ENCODE data around the gene KRTAP3-1.
"Not testable (repeated sequence)": the region's sequence is repeated elsewhere in the genome, so short reads cannot be mapped to it uniquely, and the experiment has no call there.

The KRTAP3-1 gene

DNA sequence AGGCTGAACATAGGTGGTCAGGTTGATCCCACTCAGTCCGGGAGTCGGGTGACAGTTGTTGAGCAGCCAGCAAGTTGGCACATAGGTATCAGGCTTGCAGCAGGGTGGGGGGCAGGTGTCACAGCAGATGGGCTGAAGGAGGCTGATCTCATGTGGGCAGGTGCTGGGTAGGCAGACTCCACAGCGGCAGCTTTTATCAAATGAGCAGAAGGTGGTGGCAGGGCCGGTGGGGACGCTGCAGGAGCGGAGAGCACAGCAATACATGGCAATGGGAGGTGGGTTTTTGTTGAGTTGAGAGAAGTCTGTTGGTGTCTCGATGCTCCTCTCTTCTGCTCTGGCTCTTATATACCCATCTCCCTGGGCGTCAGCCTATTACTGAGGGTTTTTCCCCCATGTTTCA lies at the start of gene KRTAP3-1:
Gene KRTAP3-1 (minus strand): TSS at position 318 of the 400 bp plus-strand sequence. CDS start 54 bp downstream, at position 264.
- no peak for DNase-seq

DNA sequence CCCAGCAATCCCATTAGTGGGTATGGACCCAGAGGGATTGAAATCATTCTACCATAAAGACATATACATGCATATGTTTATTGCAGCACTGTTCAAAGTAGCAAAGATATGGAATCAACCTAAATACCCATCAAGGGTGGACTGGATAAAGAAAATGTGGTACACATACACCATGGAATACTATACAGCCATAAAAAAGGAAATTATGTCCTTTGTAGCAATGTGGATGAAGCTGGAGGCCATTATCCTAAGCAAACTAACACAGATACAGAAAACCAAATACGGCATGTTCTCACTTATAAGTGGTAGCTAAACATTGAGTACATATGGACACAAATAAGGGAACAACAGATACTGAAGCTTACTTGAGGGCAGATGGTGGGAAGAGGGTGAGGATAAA lies 48.6 kb upstream of the KRTAP3-1 start:
- no peak for DNase-seq

DNA sequence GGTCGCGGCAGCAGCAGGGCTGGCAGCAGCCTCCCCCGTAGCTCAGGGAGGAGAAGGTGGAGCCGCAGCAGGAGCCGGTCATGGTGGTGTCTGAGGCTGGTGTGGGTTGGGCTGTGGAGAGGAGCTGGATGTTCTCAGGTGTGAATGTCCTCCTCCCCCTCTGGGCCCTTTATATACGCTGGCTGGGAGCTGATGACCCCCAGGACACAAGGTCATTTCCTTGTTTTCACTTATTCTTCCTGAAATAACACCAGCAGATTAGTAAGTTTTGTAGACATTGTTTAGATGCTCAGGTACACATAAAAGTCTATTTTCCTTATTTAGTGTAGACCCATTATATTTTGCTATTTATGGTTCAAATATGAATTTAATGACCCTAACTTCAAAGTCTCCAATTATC lies 46.2 kb upstream of the KRTAP3-1 start, which contains the start of gene KRTAP2-2:
Gene KRTAP2-2 (minus strand): TSS at position 101 of the 400 bp plus-strand sequence. CDS start 19 bp downstream, at position 82.
- not testable (repeated sequence) for DNase-seq

DNA sequence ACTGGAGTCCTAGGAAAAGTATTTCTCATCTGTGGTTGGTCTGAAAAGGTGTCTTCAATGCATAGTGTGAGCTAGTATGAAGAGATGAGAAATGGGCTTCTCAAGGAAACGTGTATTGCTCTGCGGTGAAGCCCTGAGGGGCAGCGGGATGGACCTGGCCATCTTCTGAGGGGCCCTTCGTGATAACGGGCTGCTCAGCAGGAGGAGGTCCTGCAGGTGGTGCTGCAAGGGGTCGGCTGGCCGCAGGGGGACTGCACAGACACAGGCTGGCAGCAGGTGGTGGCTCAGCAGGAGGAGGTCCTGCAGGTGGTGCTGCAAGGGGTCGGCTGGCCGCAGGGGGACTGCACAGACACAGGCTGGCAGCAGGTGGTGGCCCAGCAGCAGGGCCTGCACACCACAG lies 45.6 kb upstream of the KRTAP3-1 start:
- DNase-seq, result not testable (repeated sequence)

DNA sequence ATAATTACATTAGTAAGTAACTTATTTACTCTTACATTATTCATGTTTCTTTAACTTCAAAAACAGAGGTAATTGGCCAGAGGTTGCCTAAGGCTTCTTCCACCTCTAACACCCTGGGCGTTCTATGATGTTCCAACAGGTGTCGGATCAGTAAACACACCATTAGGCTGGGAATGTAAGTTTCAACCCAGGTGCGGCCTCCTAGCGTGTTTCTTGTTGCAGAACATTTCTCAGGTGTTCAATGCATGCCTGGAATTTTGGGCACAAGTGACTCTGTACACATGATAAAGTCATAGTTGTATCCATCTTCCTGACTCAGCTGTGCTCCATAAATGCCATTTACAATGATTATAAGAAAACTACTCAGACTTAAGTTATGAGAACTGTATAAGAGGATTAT lies 45.1 kb upstream of the KRTAP3-1 start:
- DNase-seq, result no peak

DNA sequence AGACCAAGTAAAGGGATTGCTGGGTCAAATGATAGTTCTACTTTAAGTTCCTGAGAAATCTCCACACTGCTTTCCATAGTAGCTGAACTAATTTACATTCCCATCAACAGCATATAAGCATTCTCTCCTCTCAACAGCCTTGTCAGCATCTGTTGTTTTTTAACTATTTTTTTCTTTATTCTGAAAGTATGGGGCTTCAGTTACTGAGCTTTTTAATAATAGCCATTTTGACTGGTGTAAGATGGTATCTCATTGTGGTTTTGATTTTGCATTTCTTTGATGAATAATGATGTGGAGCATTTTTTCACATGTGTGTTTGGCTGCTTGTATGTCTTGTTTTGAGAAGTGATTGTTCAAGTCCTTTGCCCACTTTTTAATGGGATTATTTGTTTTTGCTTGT lies 43.6 kb upstream of the KRTAP3-1 start:
- no peak for DNase-seq

DNA sequence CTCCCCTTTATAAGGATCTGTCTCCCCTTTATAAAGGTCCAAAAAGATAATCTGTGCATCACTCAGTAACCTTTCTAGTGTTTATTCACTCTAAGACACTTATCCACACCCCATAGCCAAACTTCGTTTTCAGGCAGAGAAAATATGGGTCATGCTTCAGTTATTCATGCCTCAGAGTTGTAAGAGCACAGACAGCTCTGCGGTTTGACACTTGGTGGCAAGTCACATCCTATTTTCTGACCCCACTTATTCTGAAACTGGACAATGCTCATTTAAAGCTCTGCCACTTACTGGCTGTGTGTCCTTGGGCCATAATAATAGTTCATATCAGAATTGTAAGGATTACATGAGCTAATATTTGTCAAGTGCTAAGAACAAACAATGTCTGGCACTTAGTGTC lies 40.2 kb upstream of the KRTAP3-1 start:
- no peak for DNase-seq

DNA sequence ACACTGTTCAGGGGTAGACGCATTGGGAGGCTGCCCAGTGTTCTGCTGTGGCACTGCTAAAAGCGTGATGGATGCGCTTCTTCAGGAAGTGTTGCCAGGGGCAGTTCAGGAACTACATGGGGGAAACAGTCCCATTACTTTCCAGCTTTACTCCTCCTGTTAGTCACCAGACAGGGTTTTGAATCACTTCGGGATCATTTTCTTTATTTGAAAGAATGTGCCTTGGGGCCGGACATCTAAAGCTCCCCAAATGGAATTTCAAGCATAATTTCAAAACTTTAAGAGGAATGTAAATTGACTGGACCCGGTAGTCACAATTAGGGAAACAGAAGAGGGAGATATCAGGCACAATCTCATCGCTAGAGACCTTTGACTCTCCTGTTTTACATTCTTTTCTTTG lies 39.5 kb upstream of the KRTAP3-1 start:
- no peak for DNase-seq

DNA sequence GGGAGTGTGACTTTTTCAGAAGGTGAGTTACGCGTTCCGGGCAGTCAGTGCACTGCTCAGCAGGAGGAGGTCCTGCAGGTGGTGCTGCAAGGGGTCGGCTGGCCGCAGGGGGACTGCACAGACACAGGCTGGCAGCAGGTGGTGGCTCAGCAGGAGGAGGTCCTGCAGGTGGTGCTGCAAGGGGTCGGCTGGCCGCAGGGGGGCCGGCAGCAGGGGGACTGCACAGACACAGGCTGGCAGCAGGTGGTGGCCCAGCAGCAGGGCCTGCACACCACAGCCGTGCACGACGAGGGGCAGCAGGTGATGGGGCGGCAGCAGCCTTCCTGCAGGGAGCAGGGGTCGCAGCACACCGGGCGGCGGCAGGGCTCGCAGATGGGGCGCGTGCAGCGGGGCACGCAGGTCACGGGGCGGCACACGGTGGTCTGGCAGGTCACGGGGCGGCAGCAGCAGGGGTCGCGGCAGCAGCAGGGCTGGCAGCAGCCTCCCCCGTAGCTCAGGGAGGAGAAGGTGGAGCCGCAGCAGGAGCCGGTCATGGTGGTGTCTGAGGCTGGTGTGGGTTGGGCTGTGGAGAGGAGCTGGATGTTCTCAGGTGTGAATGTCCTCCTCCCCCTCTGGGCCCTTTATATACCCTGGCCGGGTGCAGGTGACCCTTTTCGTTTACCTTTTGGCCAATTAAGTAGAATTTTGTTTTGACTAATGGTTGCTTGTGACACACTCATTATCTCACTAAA lies 38.0 kb upstream of the KRTAP3-1 start, which contains the start of gene KRTAP2-1:
Gene KRTAP2-1 (minus strand): TSS at position 582 of the 731 bp plus-strand sequence. CDS start 49 bp downstream, at position 533.
- DNase-seq, result not testable (repeated sequence)

DNA sequence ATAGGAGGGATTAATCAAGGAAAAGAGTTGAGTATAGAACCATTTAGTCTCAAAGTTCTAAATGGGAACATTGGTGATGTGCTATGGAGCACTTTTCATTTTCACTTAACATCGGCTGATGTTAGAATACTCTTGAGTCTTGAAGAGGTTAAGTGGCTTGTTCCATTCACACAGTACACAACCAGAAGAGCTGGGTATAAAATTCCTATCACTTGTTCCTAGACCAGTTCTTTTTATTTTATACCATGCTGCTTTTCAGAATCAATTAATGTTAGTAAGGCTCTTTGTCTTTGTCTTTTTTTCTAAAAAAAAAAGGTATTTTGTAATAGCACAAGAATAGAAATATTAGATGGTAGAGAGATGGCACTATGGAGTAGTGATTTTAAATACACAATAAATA lies 34.0 kb upstream of the KRTAP3-1 start:
- no peak for DNase-seq

DNA sequence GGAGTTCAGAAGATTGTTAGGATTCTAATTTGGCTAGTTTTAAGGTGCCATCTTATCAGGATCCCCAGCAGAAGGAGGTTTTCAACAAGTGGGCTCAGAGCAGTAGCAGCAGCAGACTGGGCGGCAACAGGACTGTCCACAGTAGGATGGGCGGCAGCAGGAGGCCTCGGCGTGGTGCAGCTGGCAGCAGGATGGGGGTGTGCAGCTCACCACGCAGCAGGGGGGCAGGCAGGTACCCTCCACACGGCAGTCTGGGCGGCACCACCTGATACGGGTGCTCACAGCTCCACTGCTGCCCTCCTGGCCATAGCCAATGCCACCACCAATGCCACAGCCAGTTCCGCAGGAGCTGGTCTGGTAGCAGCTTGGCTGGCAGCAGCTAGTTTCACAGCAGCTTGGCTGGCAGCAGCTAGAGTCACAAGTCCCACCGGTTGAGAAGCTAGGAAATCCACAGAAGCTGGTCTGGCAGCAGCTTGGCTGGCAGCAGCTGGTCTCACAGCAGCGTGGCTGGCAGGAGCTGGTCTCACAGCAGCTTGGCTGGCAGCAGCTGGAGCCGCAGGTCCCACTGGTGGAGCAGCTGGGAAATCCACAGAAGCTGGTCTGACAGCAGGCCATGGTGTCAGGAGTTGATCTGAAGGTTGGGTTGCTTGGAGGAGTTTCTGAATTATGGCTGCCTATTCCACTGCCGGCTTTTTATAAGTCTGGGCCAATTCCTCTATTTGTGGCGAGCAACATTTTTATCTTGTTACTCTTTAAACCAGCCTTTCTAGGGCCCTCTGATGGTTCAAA lies 32.0 kb upstream of the KRTAP3-1 start, which contains the start of gene KRTAP1-1:
Gene KRTAP1-1 (minus strand): TSS at position 668 of the 789 bp plus-strand sequence. CDS start 53 bp downstream, at position 615.
- not testable (repeated sequence) for DNase-seq

DNA sequence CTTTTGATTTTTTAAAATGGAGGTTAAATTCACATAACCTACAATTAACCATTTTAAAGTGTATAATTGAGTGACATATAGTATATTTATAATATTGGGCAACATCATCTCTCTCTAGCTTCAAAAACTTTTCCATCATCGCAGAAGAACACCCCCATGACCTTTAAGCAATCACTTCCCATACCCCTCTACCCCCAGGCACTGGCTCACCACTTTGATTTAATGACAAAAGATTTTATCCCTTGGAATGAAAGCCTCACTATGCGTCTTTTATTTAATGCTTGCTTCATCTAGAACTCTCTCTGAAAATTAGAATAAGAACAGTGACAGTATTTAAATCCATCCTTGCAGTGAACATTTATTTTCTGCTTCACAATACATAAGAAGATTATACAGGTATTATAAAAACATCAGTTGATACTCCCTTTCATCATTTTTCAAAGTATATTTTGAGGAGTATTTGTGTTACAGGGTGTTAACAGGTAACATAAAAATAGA lies 29.0 kb upstream of the KRTAP3-1 start:
- DNase-seq, result no peak

DNA sequence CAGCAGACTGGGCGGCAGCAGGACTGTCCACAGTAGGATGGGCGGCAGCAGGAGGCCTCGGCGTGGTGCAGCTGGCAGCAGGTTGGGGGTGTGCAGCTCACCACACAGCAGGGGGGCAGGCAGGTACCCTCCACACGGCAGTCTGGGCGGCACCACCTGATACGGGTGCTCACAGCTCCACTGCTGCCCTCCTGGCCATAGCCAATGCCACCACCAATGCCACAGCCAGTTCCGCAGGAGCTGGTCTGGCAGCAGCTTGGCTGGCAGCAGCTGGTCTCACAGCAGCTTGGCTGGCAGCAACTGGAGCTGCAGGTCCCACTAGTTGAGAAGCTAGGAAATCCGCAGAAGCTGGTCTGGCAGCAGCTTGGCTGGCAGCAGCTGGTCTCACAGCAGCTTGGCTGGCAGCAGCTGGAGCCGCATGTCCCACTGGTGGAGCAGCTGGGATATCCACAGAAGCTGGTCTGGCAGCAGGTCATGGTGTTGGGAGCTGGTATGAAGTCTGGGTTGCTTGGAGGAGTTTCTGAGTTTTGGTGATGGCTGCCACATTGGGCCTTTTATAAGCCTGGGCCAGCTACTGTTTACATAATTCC lies 25.5 kb upstream of the KRTAP3-1 start, which contains the start of gene KRTAP1-3:
Gene KRTAP1-3 (minus strand): TSS at position 529 of the 590 bp plus-strand sequence. CDS start 53 bp downstream, at position 476.
- DNase-seq, result not testable (repeated sequence)

DNA sequence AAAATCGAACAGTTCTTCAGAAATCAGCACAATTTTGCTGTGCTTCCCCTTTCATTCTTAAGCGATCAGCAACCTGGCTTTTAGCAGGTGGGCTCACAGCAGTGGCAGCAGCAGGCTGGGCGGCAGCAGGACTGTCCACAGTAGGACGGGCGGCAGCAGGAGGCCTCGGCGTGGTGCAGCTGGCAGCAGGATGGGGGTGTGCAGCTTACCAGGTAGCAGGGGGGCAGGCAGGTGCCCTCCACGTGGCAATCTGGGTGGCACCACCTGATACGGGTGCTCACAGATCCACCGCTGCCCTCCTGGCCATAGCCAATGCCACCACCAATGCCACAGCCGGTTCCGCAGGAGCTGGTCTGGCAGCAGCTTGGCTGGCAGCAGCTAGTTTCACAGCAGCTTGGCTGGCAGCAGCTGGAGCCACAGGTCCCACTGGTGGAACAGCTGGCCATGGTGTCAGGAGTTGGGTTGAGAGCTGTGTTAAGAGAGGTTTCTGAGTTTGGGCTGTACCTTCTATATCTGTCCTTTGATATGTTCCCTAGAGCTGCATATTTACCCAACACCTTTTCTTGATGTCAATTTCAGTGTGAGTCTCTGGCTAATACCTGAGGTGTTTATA lies 20.8 kb upstream of the KRTAP3-1 start, which contains the start of gene KRTAP1-4:
Gene KRTAP1-4 (minus strand): TSS at position 563 of the 613 bp plus-strand sequence. CDS start 117 bp downstream, at position 446.
- DNase-seq, result no peak

DNA sequence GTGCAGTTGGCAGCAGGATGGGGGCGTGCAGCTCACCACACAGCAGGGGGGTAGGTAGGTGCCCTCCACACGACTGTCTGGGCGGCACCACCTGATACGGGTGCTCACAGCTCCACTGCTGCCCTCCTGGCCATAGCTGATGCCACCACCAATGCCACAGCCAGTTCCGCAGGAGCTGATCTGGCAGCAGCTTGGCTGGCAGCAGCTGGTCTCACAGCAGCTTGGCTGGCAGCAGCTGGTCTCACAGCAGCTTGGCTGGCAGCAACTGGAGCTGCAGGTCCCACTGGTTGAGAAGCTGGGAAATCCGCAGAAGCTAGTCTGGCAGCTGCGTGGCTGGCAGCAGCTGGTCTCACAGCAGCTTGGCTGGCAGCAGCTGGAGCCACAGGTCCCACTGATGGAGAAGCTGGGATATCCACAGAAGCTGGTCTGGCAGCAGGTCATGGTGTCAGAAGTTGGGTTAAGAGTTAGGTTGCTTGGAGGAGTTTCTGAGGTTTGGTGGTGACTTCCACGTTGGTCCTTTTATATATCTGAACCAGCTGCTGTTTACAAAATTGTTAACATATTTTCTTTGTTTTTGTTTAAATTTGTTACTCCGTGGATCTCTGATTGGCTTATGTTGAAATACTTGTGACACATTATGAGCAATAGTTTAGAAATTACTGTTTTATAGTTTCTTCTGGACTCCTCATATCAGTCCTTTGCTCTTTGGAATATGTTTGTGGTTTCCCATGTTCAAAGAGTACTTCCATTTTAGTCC lies 18.0 kb upstream of the KRTAP3-1 start, which contains the start of gene KRTAP1-5:
Gene KRTAP1-5 (minus strand): TSS at position 494 of the 757 bp plus-strand sequence. CDS start 53 bp downstream, at position 441.
- no peak for DNase-seq

DNA sequence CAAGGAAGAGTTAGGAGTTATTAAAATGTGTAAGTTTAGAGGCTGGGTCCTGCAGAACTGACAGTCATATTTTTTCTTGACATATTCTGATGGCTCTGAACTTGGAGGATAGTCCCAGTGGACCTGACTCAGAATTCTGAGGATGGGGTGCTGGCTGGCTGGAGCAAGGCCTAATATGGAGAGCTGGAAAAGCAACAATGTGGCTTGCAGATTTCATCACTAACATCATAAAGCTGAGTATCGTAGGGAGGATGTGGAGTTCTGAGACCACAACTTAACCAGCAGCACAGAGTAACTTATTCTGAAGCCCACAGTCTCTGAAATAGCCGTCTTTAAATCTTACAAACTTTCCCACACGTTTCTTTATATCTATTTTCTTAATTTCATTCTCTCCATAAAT lies 15.8 kb upstream of the KRTAP3-1 start:
- DNase-seq, result no peak

DNA sequence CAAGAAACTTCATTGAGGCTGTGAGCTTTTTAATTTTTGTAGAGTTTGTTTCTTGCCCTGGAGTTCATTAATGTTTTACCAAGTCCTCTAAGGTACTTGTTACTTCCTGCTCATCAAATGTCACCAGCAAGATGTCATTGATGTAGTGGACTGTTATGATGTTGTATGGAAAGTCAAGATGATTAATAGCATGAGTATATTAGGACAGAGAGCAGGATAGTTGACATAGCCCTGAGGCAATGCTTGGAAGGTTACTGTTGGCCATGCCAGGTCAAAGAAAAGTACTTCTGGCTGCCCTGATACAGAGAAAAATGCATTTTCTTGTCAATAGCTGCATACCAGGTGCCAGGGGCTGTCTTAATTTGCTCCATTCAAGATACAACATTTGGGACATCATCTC lies 11.4 kb upstream of the KRTAP3-1 start:
- DNase-seq, result no peak

DNA sequence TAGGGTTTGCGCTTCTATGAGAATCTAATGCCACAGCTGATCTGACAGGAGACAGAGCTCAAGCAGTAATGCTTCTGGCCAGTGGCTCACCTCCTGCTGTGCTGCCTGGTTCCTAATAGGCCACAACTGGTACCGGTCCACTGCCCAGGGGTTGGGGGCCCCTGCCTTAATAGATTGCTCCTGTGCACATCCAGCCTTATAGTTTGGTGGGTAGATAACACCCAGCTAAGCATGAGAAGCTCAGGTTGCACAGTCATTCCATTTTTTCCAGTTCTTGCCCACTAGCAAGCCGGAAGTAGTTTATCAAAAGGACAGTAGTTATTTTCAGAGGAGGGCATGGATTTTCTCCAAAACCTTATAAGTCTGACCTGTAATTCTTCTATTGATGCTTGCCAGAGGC lies 10.5 kb upstream of the KRTAP3-1 start:
- DNase-seq, result no peak

DNA sequence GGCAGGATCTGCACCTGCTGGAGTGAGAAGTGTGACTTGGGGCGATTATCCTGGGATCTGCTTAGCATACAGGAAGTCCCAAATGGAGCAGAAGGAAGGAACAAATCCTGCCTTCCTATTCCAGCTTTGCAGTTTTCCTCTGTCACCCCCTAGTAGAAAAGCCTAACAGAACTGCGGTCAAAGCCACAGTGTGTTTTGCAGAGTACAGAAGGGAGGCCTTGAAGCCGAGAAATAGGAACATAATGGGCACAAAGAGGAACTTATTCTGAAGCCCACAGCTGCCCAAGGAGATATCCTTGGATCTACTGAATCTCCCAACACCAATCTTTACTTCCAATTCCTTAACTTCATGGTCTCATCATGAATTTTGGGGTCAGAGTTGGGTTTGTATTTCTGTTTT lies 9.6 kb upstream of the KRTAP3-1 start:
- DNase-seq, result no peak

DNA sequence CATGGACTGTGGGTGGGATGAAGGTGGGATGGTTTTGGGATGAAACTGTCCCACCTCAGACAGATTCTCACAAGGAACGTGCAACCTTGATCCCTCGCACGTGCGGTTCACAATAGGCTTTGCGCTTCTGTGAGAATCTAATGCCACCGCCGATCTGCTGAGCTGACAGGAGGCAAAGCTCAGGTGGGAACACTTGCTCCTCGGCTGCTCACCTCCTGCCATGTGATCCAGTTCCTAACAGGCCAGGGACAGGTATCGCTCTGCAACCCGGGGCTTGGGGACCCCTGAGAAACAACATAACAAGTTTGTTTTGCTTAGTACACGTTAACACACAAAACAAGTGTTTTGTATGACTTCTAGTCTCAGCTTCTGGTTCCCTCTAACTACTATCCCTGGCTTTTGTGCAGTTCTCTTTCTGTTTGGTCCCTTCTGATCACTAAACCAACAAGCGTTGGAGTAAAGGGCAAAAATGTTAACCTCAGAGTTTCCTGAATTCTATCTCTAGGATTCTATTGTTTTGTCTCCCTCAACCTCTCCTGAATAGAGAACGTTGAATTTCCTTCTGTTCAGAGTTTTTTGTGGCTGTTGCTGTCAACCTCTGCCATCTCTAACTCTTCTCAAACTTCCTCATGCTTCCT lies 7.8 kb upstream of the KRTAP3-1 start:
- DNase-seq, result no peak

DNA sequence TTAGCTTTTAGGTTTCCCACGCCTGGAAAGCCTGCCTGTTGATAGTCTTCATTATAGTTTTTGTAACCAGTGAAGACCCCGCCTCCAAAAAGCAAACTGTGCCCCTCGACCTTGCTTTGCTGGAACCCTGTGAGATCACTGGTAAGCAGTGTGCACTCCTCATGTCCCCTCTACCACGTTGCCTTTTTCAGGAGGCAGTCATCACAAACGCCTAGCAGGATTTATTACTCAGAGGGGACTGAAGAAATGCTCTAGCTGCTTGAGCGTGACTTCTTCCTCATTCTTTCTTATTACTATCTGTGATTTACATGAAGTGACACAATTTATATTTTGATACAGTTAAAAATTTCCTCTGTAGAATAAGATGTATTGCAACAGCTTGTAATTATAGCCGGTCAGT lies 6.5 kb upstream of the KRTAP3-1 start:
- DNase-seq, result no peak
